ENCODE results near the gene C19orf38.
"Not testable (repeated sequence)": the region's sequence is repeated elsewhere in the genome, so short reads cannot be mapped to it uniquely, and the experiment has no call there.

C19orf38 gene

DNA sequence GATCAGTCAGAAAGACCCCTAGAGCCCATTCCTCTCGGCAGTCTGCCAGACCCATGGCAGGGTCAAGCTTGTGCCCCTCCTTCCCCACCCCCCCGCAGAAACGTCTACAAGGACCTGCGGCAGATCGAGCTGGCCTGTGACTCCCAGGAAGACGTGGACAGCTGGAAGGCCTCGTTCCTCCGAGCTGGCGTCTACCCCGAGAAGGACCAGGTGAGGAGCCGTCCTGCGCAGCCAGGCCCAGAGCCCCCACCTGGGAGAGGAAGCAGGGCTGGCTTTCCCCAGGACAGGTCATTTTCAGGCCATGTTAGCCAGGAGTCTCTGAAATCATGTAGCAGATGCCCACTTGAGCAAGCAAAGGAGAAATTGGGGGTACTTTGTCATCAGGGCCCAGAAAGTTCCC lies 24.5 kb upstream of the C19orf38 start:
- DNase-seq (ENCODE audit: low read depth), result no peak

DNA sequence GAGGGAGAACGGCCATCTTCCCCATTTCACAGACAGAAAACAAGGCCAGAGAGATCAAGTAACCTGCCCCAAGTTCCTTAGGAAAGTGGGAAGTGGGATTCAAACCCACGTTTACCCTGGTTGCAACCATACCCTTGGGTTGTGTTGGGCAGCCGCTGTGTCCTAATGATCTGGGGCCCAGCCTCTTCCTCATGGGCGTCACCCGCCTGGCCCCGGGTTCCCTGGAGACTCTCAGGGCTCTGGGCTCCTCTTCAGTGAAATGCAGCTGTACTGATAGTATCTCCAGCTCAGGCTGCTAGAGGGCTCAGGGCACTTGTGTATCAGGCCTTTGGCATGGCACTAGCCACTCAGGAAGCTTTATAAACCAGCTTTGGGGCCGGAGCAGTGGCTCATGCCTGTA lies 22.0 kb upstream of the C19orf38 start:
- DNase-seq (ENCODE audit: low read depth), result no peak

DNA sequence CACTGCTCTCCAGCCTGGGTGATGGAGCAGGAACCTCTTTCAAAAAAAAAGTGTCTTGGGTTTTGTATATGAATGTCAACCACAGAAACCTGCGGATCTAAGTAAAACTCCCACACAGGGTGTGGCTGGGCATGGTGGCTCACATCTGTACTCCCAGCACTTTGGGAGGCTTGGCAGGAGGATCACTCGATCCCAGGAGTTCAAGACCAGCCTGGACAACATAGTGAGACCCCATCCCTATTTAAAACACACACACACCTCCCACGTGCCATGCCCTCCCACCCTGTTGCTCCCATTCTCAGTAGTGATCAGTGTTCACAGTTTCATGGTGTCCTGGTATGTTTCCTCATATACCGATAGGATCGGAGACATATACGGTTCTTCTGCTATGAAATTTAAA lies 21.4 kb upstream of the C19orf38 start:
- no peak for DNase-seq (ENCODE audit: low read depth)

DNA sequence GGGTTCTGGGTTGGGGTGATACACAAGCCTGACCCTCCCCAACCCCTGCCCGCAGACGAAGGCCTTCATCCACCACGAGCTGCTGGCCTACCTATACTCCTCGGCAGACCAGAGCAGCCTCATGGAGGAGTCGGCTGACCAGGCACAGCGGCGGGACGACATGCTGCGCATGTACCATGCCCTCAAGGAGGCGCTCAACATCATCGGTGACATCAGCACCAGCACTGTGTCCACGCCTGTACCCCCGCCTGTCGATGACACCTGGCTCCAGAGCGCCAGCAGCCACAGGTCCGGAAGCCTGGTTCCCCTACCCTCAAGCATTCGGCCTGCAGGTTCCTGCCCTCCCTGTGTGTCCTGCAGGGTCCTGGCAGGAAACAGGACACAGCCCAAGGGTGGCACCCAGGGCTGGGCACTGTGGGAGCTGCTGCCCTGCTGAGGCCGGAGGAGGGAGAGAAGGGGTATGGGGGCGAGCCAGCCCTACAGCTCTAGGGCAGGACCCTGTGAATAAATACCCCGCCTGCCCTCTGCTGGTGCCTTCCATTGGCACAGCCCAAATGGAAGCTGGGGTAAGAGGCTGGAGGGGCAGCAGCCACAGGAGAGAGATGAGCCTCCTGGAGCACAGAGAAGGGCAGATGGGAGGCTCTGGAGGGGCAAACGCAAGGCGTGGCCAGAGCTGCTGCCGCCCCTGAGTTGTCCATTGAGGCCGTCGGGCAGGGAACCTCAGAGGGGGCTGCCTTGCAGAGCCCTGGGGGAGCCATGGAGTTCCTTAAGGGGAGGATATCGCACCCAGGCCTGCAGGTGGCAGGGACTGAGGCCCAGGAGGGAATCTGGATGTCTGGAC lies 19.0 kb upstream of the C19orf38 start:
- no peak for DNase-seq (ENCODE audit: low read depth)

GRCh38 chr19:10829967-10830366 lies 18.2 kb upstream of the C19orf38 start:
- no peak for DNase-seq (ENCODE audit: low read depth)

DNA sequence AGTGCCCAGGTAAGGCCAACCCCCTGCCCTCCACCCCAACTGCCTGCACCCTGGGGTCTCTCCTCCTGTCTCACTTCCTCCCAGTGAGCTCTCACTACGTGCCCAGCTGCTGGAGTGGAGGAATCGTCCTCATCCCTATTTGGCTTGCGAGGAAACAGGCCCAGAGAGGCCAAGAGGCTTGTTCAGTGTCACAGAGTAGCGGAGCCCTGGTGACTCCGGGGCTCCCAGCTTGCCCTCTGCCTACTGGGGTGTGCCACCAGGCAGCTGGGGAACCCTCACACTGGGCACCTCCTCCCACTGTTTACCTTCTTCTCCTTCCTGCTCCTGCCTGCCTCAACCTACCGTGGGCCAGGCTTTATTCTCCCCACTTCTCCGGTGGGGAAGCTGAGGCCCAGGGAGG lies 17.8 kb upstream of the C19orf38 start:
- DNase-seq (ENCODE audit: low read depth), result no peak

- no peak for DNase-seq (ENCODE audit: low read depth)
Measured at GRCh38 chr19:10830931-10831779, 17.1 kb upstream of the C19orf38 start.

GRCh38 chr19:10831987-10832938 lies 16.0 kb upstream of the C19orf38 start:
- DNase-seq (ENCODE audit: low read depth), result no peak

GRCh38 chr19:10832939-10833296 lies 15.3 kb upstream of the C19orf38 start:
- no peak for DNase-seq (ENCODE audit: low read depth)

DNA sequence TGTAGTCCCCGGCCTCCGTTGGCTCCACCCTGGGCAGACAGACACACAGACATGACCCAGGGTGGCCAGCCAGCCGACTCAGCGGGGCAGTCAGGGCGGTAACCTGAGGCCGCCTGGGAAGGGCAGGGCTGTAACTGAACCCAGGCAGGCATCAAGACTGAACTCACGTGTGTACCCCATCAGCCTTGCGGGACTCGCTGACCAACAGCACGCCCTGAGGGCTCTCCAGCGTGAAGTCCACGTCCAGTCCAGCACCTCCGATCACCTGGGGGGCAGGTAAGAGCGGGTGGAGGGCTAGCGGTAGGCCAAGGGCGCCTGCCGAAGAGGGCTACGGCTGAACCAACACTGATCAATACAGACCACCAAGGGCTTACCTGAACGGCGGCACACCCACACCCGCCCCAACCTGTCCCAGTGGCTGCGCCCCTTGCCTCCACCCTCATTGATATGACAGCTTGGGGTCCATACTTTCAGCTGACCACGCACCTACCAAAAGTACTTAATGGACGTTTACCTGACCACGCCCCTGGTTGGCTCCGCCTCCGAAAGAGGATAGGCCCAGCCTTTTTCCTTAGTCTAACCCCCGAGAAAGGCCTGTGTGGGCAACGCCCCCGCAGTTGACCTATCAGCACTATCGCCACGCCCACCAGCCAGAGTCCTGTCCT lies 13.0 kb upstream of the C19orf38 start:
- no peak for DNase-seq (ENCODE audit: low read depth)

DNA sequence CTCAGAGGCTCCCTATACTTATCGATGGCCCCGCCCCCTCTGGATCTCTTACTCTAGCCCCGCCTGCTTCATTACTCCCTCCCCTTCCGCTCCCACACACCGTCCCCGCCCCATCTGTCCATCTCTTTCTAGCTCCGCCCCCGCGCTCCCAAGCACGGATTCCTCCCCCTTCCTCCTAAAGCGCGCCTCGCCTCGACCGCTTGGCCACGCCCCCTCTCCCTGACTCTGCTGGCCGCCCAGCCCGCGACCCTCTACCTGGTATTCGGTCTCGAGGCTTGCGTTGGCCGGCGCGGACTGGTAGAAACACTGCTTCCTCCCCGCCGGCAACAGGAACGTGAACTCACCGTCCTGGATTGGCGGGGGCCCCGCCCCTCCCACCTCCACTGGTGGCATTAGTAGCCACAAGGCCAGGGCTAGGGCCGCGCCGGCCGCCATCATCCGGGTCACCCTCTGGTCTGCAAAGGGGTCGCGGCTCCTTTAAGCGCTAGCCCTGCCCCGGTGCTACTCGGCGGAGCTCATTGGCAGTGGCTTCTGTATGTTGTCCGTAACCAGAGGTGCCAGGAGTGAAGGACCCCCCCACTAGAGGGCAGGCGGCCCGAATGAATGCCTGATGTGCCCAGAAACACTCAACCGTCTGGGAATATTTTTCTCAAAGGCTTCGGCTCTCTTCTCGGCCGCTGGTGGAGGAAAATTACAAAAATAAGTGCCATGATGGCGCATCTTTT lies 12.3 kb upstream of the C19orf38 start, which contains the start of gene TMED1:
TSS of gene TMED1 (minus strand) at position 459 of the 725 bp plus-strand sequence. CDS start at position 438, 21 bp downstream.
- peak; percentile 99 for DNase-seq (ENCODE audit: low read depth)

GRCh38 chr19:10836479-10837330 lies 11.5 kb upstream of the C19orf38 start:
- no peak for DNase-seq (ENCODE audit: low read depth)

- not testable (repeated sequence) for DNase-seq (ENCODE audit: low read depth)
Measured at GRCh38 chr19:10837649-10838048, 10.6 kb upstream of the C19orf38 start.

- DNase-seq (ENCODE audit: low read depth), result no peak
Measured at GRCh38 chr19:10838377-10838776, 9.8 kb upstream of the C19orf38 start.

DNA sequence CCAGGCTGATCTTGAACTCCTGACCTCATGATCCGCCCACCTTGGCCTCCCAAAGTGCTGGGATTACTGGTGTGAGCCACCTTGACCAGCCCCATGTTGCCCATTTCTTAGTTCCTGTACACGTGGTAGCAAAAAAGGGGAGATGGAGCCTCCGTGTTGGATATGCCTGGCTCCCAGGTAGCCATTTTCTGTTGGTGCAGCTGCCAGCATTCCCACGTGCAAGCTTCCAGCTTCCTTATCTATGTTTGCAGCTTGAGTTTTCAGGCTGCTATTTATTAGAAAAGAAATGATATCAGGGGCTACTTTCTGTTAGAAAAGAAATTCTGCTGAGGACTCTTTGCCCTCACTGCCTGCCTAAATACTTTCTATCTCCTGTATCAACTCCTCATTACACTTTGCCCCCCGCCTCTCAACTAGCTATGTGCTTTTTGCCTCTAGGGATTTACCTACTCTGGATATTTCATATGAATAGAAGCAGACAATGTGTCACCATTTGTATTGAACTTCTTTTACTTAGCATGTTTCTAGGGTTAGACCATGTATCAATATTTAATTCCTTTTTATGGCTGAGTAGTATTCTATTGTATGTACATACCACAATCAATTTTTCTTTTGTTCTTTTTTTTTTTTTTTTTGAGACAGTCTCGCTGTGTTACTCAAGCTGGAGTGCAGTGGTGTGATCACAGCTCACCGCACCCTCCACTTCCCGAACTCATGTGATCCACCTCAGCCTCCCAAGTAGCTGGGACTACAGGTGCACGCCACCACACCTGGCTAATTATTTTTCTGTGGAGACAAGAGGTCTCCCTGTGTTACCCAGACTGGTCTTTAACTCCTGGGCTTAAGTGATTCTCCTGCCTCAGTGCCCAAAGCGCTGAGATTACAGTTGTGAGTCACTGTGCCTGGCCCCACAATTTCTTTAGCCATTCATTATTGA lies 8.8 kb upstream of the C19orf38 start:
- DNase-seq (ENCODE audit: low read depth), result no peak

DNA sequence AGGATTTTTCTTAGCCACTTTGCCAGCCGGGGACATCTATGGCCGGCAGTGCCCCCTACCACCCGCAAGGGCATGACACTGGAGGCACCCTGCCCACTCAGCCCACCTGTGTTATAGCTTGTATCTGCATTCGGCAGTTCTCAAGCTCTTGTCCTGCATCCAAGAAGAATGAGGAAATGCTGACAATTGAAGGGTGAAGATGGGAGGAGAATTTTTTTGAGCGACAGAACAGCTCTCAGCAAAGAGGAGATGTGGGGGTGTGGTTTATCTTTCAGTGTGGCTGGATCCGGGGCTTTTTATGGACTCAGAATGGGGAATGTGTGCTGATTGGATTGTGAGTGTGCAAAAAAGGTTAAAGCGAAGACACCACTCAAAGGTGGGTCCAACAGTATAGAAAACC lies 5.4 kb upstream of the C19orf38 start:
- DNase-seq (ENCODE audit: low read depth), result no peak

DNA sequence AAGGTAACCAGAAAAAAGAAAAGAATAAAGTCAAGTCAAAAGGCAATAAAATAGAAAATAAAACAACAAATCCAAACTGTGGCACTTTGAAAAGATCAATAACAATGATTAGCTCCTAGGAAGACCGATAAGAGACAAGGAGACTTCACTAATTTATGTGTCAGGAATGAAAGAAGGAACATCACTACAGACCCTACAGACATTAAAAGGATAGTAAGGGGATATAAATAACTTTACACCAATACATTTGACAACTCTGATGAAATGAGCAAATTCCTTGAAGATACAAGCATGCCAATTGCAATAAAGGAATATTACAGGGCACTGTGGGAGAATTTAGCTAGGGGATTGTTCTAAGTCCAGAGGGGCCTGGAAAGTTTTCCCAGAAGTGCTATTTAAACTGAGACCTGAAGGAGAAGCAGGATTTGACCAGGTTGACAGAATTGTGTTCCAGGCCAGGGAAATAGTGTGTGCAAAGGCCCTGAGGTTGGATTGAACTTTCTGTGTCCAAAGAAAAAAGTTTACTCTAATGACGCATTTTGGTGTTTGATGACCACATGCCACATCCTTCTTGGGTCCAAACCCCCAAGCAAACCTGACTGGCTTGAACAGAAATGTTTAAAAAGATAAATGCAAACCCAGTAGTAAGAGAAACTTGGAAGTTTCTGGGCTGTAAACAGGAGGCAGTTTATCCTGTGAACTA lies 1.6 kb upstream of the C19orf38 start:
- DNase-seq (ENCODE audit: low read depth), result no peak

GRCh38 chr19:10850631-10851030 lies 2.4 kb downstream of the C19orf38 start:
- no peak for DNase-seq (ENCODE audit: low read depth)
